Middle frontal gyrus (tissue), 1 donor: ENCODE measurements around the gene FARSB.
A peak's percentile ranks its signal among the peaks of the same experiment; 100 is the strongest.
"Not testable (repeated sequence)": the region's sequence is repeated elsewhere in the genome, so short reads cannot be mapped to it uniquely, and the experiment has no call there.

Source experiments
- DNase-seq: peaks from one replicate; pipeline ENCODE4 v3.0.0-alpha.2; 2015; ENCODE audit warnings: low spot score; ENCODE audit errors: extremely low spot score

The FARSB gene

DNA sequence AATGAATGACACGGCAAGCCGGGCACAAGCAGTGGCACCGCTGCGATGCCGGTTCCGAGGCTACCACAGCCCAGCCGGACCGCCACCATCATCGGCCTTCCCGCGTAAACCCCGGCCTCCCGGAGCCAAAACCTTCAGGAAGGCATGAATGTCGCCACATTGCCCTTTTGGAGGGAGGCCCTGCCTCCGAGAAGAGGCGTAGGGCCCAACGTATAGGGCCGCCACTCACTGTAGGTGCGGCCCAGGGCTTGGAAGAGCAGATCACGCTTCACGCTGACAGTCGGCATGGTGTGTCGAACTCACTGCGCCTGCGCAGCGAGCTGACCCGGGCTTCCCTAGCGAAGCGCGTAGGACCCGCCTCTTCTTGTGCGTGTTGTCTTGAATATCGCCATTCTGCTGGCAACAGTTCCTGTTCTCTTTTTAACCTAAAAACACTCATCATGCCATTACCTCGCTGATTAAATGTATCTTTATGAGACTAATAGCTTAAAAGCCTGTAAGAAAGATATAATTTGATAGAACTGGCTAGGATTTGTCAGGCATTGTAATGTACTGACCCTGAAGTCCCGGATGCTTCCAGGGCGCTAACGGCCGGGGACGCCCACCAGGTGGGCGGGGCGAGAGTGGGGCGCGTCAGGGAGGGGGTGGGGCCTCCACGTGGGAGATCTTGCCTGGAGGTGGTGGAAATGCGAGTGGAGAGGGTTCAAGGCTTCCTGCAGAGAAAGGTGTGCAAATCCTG is at the start of gene FARSB:
Gene FARSB (minus strand): TSS at position 306 of the 739 bp plus-strand sequence. CDS start 19 bp downstream, at position 287.
- DNase-seq = peak; percentile 93

DNA sequence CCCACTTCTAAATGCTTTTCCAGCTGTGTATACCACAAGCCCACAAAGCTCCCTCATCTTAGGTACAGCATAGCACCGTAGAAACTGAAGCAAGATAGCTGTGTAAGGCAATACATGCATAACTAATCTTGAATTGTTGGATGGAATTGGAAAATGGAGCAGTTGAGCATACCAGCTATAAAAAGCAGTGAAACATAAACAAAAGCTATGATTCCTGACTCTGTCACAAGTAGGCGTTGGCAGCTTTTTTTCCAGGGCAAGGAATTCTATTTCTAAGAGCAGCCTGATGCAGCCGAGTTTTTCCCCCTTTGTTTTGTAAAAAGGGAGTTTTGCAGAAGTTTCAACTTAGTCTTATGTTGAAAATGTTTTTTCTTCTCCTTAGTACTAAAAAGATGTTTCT is 48.0 kb upstream of the FARSB start:
- no peak for DNase-seq

DNA sequence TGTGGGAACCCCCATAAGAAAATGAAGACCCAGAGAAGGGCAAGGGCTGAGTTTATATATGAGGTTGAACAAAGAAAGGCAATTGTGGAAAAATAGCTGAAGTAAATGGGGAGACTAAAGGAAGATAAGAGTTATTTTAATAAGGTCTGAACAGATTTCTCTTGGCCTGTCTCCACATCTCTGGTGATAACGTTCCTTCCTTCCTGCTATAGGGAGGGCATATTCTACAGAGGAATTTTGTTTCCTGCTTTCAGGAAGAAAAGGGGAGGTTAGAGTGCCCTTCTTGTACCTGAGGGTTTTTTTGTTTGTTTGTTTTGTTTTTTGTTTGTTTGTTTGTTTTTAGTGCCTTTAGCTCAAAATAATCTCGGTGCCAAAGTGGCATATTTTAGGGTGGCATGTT is 47.2 kb upstream of the FARSB start:
- DNase-seq = no peak

DNA sequence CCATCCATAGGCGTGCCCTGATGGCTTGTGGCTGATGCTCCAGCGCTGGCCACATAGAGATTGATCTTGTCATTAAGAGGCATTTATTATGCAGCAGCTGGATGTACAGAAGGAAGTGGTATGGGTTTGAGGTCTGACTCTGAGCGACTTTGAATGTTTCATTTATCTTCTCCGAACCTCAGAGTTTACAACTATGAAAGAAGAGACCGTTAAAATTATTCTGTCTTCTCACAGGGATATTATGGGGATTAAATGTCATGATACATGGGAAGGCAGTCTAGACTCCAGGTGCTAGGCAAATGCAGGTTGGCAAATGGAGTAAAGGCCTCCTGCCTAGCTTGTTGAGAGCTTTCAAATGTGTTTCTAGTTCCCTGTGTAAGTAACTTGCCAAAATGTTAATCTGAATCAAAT is 45.8 kb upstream of the FARSB start:
- DNase-seq = no peak

DNA sequence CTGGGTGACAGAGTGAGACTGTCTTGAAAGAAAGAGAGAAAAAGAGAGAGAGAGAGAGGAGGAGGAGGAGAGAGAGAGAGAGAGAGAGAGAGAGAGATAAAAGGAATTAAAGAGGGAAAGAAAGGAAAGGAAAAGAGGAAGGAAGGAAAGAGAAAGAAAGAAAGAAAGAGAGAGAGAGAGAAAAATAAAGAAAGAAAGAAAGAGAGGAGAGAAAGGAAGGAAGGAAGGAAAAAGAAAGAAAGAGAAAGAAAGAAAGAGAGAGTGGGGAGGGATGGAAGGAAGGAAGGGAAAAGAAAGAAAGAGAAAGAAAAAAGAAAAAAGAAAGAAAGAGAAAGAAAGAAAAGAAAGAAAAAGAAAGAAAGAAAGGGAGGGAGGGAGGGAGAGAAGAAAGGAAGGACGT is 45.3 kb upstream of the FARSB start:
- DNase-seq = no peak

DNA sequence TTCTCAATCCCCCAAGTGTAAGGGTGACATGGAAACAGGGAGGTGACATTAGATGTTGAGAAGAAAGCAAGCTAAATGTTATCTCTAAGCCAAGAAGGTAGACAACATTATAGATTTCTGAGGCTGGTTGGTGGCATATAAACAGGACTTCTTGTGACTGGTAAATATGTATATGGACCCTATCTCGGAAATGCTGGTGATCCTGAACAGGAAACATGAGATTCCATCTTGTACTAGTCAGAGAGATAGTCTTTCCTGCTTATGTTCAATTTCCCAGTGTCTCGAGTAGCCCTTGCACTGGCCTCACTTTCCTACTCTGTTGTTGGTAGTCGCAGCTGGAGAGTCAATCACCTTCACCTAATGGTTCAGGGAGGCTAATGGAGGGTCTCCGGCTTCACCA is 42.4 kb upstream of the FARSB start:
- no peak for DNase-seq

DNA sequence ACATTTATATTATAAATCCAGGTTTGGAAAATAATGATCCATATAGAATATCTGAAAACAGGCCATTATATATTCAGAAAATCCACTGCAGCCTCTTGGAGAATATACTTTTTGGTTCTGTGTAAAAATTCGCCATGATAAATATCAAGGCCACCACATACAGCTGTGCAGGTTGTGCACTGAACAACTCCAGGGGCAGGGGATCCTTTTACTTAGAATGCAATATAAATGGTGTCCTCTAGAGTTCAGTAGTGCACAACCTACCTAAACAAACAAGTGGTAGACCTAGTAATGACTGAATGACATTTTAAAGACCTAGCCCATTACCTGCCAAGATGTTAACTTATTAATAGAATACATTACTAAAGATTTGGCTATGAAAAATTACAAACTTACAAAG is 37.9 kb upstream of the FARSB start:
- no peak for DNase-seq

DNA sequence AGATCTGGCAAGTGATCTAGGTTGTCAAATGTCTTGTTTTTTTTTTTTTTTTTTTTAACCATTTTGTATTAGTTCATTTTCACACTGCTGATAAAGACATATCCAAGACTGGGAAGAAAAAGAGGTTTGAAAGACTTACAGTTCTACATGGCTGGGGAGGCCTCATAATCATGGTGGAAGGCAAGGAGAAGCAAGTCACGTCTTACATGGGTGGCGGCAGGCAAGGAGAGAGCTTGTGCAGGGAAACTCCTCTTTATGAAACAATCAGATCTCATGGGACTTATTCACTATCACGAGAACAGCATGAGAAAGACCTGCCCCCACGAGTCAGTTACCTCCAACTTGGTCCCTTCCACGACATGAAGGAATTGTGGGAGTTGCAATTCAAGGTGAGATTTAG is 37.5 kb upstream of the FARSB start:
- DNase-seq = not testable (repeated sequence)

DNA sequence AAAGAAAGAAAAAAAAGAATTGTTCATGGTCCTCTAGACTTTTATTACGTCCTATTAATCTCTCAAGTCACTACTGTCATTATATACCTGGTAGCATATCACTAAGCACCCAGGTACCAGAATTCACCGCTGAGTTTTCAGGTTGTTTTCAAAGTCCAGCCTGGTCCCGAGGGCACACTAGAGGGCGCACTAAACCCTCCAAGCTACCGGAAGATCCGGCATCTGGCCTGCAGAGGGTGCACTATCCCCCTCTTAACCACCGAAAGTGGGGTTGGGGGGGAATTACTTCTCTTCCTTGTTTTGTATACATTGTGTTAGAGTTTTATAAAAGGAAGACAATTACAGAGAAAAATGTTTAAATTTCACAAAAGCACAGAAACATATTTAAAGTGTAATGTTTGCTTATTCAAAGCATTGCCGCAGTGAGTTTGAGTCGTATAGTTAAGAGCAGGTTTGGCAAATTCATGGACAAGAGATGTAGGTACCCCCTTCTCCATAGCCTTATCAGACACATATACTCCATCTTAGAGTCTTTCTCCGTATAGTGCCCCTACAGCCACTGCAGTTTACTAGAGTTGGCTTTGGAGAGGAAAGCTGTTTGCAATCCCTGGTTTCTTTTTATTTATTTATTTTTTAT is 34.8 kb upstream of the FARSB start:
- no peak for DNase-seq

DNA sequence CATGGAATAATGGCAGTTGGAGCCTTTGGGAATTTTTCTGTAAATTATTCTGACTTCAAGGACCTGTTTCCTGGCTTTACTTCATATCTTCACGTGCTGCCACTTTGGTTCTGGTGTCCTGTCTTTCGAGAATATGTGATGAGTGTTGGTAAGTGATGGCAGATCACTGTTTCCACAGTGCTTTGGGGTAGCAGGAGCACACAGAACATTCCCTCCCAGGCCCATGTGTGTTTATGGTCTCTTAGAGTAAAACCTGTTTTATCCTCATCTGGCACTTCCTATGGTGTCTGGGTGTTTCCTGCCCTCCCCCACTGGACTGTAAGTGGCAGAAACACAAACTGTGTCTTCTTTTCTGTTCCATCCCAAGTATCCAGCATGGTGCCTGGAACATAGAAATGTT is 33.4 kb upstream of the FARSB start:
- DNase-seq = no peak

DNA sequence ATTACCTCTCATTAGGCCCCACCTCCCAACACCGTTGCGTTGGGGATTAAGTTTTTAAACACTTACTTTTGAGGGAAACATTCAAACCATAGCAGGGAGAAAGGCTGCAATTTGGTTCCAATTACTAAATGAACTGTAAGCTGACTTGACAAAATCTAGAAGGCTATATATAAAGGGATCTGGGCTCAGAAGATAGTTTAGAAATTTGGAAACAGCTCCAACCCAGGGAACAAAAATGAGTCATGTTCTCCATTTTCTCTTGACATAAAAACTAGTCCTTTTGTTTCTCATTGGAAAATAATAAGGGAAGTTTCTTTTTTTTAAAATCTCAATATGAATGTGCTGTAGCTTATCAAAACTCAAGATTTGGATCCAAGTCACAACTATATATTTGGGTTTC is 33.0 kb upstream of the FARSB start:
- peak; percentile 36 for DNase-seq

DNA sequence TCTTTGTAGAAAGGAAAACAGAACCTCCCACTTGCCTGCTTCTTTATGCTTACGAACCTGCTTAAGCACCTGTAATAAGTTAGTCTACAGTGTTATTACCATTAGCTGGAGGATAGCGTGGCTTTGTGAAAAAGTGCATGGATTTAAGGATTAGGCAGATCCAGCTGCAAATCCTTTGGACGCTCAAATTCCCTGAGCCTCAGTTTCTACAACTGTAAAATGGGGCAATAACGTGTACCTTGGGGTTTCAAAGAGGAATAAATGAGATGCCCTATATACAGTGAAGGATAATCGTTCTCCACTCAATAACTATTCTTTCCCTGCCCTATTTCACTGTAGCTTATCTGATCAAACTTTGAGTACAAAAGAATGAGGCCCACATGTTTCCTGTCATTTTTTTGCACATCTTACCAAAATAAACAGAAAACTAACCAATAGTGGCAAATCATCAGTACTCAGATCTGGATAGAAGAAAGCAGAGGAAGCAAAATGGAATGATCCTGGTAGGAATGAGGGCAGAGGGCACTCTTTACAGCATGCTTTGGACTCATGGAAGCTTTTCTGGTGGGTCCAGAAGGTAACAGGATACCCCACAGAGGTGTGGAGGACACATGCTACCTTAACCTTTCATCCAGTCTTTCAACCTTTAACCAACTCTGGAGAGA is 30.3 kb upstream of the FARSB start:
- no peak for DNase-seq

DNA sequence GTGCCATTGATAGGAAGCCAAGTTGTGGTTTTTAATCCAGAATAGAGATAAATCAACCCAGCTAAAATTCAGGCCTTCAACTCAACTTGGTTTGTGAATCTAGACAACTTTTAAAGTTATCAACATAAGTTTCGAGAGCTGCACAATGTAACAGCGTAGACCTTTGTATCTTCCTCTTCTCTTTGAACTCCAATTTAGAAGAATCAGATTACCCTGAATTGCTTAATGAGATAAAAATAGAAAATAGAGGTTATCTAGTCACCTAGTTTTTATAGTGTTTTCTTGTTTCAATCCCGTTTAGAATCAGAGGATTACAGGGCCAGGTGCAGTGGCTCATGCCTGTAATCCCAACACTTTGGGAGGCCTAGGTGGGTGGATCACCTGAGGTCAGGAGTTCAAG is 27.9 kb upstream of the FARSB start:
- no peak for DNase-seq

DNA sequence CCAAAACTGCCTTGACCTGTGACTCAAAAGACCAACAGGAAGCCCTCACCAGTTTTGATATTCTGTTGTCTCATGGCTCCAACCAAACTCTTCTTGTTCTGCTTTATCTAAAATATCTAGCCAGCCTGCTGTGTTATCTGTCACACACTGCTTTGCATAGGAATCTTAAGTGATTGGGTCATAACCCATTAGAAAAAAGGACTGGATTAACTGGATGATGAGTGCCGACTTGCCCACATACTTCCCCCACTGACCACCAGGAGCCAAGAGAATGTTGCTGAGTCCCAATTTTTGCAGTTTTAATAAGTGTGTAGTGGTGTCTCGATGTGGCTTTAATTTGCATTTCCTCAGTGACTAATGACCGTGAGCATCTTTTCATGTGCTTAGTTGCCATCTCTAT is 22.1 kb upstream of the FARSB start:
- no peak for DNase-seq

DNA sequence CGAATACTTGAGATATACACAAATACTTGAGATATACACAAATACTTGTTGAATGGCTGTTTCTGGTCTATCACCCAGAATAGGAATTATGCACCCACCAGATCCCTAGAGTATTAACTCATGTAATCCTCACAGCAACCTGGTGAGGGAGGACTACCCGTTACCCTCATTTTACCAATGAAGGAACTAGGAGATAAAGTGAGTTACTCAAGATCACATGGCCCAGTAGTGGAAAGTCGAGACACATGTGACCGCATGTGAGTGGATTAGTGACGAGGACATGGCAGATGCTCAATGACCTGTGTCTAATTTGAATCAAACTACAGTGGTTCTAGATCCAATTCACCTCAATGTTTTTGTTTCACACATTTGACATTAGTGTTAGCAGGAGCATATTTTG is 18.0 kb upstream of the FARSB start:
- no peak for DNase-seq

DNA sequence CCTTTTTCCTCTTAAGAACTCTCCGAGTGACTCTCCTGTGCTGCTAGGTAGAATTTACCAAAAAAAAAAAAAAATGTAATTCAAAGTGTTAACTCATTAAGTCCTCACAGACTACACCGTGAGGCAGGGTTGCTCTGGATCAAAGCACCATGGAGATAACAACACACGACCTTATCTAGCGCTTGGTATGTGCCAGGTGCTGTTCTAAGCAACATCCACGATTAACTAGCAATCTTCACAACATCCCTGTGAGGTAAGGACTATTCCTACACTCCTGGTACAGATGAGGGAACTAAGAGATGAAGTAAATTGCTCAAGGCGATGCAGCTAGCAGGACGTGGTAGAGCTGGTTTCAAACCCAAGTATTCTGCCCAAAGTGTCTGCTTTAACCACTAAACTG is 17.4 kb upstream of the FARSB start:
- no peak for DNase-seq

DNA sequence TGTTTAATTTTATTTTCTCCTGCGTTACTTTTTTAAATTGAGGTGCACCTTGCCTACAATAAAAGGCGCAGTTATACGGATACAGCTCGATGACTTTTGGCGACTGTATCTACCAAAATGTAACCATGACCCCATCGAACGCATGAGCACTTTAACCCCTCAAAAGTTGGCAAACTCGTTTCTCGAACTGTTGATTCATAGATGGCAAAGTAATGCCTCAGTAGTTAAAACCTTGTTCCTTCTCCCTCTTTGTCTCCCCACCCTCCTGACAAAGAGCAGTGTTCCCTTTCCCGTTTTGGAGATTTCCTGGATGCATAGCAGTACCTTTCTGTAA is 16.1 kb upstream of the FARSB start:
- no peak for DNase-seq

DNA sequence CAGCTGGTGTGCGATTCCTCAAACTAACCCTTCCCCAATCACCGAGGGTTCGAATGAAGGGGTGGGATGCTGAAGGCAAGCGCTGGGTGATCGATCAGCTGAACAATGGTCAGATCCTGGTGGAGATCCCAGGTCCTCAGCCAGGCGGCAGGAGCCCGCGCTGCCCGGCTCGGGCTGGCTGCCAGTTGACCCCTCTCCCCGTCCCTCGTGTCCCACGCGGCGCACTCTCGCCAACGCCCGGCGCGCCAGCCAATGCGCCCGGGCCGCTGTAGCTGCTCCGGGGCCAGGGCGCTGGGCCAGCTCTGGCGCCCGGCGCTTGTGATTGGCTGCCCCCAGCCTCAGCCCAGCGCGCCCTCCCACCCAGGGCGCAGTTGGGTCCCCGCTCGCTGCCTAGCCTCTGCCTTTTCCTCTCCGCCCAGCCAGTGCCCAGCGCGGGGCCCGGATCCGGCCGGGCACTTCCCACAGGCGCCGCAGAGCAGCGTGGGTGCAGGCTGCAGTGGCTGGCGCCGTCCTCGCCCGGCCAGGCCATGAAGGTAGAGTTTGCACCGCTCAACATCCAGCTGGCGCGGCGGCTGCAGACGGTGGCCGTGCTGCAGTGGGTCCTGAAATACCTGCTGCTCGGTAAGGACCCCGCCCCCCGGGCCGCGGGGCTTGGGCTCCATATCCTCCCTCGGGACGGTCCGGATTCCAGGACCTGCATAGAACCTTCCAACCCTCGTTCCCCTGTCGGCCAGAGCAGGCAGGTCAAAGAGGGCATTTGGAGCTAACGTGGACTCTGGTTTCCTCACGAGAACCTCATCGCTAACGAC is 15.6 kb upstream of the FARSB start, which contains the start of gene MOGAT1:
Gene MOGAT1 (plus strand): TSS at position 400 of the 809 bp plus-strand sequence. CDS start 128 bp downstream, at position 528.
- no peak for DNase-seq

DNA sequence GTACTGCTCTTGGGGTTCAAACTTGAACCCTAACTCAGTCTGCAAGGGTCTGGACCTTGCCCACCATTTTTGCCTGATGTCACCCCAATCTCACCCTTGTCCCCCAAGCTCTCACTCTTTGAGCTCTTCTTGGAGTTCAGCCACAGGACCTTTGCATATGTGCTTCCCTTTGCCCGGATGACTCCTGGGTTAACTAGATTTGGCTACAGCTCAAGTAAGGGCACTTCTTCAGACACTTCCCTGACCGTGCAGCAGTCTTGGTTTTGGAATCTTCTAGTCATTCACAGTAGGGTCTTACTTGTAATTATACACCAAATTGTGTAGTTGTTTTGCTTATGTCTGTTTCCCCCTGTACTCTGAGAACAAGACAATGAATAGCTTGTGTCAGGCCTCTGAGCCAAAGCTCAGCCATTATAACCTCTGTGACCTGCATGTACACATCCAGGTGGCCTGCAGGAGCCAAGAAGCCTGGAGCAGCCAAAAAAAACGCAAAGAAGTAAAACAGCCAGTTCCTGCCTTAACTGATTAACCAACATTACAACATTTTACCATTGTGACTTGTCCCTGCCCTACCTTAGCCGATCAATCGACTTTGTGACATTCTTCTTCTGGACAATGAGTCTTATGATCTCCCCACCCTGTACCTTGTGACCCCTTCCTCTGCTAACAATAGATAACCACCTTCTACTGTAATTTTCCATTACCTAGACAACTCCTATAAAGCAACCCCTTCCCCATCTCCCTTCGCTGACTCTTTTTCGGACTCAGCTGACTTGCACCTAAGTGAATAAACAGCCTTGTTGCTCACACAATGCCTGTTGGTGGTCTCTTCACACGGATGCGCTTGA is 14.5 kb upstream of the FARSB start:
- no peak for DNase-seq

DNA sequence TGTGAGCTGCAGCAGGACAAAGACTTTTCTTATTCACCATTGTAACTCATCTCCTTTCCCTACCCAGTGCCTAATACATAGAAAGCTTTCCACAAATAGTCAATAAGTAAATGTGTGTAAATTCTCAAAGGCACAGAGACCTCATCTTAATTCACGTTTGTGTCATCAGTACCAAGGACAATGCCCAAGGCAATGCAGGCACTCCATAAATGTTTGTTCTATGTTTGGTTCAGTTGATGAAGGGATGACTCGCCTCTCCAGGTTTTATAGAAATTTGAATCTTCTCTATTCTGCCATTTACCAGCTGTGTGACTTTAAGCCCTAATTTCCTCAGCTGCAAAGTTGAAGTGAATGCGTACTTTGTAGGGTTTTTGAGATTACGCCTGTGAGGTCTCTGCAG is 13.5 kb upstream of the FARSB start:
- no peak for DNase-seq
